Measurements from ENCODE around the gene NKX1-2.
"Not testable (repeated sequence)": the region's sequence is repeated elsewhere in the genome, so short reads cannot be mapped to it uniquely, and the experiment has no call there.

Gene NKX1-2

DNA sequence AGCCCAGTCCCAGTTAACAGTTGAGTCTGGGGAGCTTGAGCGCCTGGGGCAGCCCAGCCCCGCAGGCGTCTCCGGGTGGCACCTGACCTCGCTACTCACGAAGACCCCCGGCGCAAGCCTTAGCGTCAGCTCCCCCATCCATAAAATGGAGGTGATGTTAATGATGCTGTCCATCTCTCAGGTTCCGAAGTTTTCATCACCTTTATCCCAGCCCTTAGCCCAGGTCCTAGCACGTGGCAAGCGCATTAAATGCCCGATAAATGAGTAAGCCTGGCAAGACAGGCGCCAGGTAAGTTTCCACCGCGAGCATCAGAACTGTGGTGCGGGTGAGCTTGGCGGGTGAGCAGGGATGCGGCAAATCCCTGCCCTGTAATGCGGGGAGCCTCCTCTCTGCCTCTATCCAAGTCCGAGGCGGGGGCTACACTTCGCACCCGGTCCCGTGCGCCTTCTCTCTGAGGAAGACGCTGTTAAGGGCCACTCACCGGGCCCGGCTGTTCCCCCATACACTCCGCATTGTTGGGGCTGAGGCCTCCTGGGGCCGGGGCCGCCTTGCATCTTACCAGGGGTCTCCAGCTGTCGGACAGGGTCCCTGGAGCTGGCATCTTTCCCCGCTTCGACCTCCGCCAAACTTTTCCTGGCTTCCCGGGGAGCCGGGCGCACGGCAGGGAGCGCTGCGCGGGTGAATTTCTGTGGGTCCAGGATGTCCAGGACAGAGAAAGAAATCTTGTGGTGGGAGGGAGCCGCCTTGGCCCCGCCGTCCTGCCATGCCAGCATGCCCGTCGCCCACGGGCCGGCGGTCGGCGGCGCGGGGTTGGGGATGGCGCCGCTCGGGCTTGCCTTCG, 444 bp downstream of the NKX1-2 start:
- no peak for FAIRE-seq

DNA sequence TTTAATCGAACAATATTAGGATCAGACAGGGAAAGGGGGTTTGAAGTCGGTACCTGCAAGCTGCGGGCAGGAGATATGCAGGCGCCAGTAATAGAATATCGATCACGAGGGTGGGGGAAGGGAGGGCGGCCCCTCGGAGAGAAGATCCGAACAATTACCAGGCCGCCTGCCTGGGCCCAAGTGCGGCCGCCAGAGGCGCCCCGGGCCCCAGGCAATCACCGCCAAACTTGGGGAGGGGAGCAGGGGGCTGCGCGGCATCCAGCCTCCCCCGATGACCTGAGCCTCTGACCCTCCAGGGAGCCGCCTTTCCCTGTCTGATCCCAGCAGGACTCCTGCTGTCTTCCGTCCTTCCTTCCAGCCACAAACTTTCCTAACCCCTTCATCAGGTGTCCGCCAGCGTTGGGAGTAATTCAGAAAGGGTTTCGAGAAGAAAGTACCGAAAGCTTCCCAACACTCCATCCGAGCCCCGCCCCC, 1.1 kb downstream of the NKX1-2 start:
- no peak for FAIRE-seq

DNA sequence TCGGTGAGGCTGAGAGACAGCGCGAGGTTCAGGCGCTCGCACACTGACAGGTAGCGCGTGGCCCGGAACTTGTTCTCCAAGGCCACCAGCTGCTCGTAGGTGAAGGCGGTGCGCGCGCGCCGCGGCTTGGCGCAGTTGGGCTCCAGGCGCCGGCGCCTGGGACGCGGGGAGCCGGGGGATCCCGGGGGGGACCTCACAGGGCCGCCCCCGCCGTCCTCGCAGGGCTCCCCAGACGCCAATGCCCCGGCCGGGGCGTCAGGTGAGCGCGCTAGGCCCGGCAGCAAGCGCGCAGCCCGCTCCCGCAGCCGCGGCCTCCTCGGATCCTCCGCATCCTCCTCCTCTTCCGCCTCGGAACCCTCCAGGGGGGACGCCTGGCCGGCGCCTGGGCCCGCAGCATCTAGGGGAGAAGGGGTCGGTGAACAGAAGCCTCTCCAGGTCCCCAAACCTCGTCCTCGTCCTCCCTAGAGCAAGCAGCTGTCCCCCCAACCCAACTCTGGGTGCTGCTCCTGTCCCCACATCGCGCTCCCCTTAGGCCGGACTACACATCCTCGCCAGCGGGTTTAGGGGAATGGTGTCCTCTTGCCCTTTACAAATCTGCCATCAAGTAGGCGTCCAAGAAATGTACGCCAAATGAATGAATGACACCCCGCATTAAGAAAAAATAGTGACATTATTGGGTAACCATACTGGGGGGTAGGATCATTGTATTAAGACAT, 1.9 kb downstream of the NKX1-2 start:
- FAIRE-seq, result no peak

DNA sequence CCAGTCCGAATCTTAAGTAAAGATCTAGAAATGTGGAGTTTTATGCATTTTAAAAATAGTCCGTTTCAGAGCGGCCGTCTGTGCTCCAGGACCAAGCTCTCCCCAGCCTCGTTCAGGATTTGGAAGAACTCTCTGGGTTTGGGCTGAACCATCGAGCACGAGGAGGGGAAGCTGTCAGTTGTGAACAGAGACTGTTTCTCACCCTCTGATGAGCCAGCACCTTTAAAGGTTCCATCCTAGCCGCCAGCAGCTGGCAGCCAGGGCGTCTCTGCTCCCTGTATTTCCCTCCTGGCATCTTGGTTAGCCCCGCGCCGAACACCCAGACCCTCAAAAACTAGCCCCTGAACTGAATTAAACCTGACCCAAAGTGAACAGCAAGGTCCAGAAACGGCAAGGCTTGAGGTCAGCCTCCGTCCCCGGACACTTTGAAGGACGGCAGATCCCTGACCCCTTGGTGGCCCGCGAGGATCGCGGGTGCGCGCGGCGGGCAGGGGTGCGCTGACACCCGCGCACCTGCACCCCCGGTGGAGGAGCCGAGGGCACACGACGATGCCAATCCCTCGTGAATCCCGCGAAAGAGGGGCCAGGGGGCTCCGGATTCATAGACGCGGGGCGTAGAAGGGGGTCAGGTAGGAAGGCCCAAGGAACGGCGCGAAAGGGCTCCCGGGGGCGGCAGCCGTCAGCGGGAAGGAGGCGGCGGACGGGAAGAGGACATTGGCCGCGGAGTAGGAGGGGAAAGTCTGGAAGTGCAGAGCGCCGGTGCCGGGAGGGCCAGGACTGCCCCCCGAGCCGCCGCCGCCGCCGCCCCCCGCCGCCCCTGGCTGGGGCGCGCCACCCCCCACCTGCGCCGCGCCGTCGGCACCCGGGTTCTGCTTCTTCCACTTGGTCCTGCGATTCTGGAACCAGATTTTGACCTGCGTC, 2.7 kb downstream of the NKX1-2 start:
- FAIRE-seq, result no peak

DNA sequence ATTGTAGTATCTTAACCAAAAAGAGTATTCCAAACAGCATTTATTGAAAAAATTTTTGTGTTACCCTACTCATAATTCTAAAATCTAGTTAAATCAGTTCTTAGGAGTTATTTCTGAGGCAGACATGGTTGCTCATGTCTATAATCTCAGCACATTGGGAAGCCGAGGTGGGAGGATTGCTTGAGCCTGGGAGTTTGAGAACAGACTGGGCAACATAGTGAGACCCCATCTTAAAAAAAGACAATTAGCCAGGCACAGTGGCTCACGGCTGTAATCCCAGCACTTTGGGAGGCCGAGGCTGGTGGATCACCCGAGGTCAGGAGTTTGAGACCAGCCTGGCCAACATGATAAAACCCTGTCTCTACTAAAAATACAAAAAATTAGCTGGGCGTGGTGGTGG, 8.1 kb downstream of the NKX1-2 start:
- not testable (repeated sequence) for FAIRE-seq

DNA sequence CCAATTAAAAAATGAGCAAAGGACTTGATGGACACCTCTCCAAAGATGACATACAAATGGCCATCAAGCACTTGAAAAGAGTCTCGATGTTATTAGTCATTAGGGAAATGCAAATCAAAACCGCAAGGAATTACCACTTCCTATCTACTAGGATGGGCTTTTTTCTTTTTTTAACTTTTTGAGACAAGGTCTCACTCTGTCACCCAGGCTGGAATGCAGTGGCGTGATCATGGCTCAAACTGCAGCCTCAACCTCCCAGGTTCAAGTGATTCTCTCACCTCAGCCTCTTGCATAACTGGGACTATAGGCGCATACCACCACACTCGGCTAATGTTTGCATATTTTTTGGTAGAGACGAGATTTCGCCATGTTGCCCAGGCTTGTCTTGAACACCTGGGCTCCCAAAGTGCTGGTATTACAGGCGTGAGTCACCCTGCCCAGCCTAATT, 13.6 kb downstream of the NKX1-2 start:
- FAIRE-seq, result no peak

DNA sequence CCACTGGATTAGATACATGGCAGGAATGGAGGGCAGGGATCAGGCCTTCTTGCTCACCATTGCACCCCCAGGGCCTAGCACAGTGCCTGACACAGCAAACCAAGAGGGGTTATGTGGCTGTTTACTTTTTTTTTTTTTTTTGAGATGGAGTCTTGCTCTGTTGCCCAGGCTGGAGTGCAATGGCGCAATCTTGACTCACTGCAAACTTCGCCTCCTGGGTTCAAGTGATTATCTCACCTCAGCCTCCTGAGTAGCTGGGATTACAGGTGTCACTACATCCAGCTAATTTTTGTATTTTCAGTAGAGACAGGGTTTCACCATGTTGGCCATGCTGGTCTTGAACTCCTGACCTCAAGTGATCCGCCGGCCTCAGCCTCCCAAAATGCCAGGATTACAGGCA, 14.2 kb downstream of the NKX1-2 start:
- FAIRE-seq, result not testable (repeated sequence)

DNA sequence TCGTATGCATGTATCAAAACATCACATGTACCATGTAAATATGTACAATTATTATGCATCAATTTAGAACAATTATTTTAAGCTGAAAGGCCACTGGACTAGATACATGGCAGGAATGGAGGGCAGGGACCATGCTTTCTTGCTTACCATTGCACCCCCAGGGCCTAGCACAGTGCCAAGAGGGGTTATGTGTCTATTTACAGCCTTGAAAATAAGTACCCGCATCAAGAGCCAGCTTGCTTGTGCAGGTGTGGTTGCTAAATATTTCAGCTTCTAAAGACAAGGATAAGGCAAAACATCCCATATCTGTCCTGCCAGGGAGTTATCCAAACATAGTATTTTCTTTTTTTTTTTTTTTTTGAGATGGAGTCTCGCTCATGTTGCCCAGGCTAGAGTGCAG, 16.4 kb downstream of the NKX1-2 start:
- FAIRE-seq, result no peak

DNA sequence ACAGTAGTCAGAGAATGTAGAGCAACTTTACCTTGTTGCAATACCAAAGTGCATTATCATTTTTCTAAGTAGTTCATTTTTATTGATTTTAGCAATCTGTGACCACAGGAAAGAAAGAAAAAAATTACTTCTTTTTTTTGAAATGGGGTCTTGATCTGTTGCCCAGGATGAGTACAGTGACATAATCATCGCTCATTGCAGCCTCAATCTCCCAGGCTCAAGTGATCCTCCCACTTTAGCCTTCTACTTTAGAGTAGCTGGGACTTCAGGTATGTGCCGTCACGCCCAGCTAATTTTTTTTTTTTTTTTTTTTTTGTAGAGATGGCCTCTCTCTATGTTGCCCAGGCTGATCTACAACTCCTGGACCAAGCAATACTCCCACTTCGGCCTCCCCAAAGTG, 19.8 kb downstream of the NKX1-2 start:
- no peak for FAIRE-seq

DNA sequence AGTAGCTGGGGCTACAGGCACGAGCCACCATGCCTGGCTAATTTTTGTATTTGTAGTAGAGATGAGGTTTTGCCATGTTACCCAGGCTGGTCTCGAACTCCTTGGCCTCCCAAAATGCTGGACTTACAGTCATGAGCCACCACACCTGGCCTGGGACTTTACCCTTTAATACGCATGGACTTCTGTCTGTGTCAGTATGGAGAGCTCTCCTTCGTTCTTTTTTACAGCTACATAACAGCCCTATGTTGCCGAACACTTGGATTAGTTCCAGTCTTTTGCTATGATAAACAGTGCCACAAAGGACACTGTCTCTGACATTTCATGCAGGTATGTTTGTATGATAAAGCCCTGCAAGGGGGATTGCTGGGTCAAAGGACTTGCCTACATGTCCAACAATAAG, 20.3 kb downstream of the NKX1-2 start:
- no peak for FAIRE-seq

DNA sequence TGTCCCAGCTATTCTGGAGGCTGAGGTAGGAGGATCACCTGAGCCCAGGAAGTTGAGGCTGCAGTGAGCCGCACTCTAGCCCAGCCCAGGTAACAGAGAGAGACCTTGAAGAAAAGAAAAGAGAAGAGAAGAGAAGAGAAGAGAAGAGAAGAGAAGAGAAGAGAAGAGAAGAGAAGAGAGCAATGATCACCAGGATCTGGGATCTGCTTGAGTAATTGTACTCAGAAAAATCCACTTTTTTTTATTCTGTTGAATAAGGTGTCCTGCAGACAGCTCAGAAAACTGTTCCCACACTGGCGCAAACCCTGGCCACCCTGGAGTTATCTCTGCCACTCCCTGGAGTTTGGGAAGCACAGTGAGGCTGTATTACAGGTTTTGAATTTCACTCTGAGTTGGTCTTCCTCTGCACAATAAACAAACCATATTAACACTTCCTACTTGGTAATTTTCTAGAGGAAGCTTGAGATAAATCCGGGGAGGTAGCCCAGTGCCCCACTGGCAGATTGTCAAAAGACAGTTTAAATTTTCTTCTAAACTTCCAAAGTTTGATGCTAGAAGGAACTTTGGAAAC, 21.5 kb downstream of the NKX1-2 start:
- no peak for FAIRE-seq

DNA sequence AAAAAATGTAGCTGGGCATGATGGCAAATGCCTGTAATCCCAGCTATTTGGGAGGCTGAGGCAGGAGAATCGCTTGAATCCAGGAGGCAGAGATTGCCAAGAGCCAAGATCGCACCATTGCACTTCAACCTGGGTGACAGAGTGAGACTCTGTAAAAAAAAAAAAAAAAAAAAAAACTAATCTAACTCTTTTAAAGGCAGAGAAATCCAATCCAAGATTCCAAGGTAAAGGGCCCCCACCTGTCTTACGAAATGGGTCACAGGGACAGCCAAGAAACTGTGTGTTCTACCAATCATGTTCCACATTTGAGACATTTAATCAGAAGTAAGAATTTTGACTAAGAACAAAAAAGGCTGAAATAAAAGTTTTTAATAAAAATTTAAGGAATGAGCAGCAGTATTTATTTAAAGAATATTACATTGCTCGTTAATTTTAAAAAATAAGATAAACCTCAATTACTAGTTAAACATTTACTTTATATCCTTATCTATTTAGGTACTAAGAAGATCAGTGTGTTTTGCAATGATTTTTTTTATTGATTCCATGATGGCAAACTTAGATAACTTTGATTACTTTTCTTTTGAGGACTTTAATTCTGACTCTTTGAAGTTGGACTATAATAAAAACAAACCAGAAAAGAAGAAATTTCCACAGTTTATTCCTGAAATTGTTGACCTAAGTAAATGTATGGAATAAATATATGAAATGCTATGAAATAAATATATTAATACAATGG, 24.4 kb downstream of the NKX1-2 start:
- no peak for FAIRE-seq

DNA sequence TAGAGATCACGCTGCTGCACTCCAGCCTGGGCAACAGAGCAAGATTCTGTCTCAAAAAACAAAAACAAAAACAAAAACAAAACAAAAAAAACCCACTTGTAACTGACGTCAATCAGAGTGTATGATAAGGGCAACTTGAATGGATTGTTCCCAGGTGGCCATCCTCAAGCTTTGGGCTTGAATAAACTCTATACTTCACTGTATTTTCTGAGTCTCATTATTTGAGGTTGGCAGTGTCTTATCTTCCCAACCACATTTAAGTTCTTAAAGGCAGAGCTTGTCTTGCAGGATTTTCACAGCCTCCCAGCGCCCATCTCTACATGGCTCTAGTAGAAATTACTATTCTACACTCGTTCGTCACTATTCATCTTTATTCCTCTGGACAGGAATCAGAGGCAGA, 26.0 kb downstream of the NKX1-2 start:
- FAIRE-seq, result no peak

DNA sequence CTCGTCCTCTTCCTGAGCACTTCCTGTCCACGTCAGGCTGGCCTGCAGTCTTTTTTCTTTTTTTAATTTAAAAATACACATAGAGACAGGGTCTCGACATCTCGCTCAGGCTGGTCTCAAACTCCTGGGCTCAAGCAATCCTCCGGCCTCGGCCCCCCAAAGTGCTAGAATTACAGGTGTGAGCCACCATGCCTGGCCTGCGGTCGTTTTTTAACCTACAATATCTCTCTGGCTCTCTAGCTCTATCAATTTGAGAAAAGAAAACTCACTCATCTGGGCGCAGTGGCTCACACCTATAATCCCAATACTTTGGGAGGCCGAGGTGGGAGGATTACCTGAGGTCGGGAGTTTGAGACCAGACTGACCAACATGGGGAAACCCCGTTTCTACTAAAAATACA, 27.1 kb downstream of the NKX1-2 start:
- no peak for FAIRE-seq

DNA sequence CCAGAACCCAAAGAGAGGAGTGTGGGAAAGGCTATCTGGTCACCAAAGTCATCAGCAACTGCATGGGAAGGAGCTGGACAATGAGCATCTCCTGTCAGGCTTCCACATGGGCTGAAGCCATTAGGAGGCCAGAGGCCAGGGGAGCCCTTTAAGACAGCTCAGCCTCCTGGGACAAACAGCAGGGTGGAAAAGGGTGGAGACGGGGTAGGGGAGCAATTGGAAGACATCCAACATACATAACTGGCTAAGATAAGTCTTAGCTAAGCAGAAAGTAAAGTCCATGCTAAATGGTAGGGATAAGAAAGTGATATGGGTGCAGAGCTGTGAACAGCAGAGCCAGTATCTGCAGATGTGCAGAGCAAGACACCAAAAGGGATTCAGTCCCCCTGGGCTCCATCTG, 29.6 kb downstream of the NKX1-2 start:
- no peak for FAIRE-seq

DNA sequence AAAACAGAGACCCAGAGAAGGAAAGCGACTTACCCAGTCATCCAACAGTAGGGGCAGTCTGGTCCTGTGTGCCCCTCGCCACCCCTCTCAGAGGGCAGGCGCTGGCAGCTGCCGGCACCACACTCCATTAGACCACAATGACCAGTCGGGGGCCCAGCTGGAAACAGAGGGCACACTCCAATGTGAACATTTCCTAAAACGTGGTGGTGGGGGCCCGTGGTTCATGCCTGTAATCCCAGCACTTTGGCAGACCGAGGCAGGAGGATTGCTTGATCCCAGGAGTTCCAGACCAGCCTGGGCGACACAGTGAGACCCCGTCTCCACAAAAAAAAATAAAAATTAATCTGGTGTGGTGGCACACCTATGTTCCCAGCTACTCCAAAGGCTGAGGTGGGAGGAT, 30.2 kb downstream of the NKX1-2 start:
- no peak for FAIRE-seq

DNA sequence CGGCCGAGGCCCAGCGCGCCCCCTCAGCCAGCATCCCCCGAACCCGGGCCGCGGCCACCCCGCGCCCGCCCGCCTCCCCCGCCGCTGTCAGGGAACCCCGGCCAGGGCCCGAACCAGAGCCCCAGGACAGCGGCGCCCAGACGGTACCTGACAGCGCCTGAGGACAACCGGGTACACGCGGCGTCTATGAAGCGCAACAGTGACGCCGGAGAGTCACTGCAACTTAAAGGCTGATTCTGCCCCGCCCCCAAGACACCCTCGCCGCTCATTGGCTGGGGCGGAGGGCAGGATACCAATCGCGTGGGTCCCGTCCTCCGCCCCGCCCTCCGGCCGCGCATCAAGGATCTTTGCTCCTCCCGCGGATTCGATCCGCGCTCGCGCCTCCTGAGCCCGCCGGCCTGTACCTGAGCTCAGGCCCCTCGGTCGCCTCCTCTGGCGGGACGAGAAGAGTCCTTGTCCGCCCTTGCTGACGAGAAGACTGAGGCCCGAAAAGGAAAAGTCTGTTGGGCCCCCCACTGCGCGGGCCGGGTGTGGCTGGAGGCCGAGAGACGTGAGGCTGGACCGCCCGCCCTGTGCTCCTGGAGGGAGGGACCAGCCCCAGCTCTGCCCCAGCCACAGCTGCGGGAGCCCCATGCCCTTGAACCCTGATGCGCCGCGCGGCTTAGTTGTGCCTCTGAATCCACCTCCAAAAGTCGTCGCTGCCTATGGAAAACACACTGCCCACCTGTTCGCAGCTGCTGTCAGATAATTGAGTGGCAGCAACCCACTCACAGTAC, 30.9 kb downstream of the NKX1-2 start, which contains the start of gene OAT:
Gene OAT (minus strand): TSS at position 198 of the 776 bp plus-strand sequence. CDS start 6,752 bp downstream, outside the sequence.
- FAIRE-seq, result no peak

DNA sequence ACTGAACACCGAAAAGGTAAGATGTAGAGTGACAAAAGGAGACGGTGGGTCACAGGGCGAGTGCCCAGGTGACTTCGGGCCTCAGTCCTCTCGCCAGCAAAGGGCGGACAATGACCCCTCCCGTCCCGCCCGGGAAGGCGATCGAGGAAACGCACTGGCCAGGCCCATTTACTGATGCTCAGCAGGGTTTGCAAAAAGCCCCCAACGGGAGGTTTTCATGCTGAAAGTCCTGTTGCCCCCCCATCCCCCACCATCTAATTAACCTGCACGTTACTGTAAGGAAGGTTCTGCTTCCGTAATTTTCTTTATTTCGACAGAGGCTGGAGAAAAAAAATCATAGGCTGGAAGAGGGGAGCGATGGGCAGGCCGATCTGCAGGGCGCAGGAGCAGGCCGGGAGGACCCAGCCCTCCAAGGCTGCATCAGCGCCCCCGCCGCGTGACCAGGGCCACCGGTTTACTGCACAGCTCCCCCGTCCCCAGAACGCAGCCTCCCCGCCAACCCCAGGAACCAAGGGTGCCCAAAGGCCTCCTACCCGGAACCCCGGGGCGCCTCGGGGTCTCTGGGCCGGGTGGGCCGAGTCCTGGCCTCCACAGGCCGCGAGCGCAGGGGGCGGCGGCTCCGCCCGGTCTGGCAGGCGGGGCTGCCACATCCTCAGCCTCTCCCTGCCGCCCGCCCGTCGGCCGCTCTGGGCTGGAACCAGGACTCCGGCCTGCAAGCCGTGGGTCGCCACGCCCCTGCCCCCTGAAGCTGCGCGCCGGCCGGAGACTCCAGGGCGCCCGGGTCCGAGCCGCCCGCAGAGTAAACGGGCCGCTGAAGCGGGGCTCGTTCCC, 31.7 kb downstream of the NKX1-2 start:
- no peak for FAIRE-seq

DNA sequence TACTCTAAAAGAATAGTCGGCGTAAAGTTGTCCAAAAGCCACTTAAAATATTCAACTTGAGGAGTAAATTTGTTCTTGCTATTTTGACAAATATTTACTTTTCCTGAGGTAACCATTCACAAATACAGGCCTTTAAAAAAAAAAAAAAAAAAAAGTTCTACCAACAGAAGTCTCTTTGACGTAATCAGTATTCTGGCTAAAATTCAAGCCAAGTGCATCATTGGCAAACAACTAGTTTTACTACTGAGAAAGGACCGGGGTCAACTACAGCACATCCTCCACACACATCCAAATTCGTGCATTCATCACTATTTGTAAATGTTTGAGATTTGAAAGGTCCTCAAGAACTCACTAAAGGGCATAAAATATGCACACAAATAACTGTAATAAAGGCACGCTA, 33.1 kb downstream of the NKX1-2 start:
- no peak for FAIRE-seq

DNA sequence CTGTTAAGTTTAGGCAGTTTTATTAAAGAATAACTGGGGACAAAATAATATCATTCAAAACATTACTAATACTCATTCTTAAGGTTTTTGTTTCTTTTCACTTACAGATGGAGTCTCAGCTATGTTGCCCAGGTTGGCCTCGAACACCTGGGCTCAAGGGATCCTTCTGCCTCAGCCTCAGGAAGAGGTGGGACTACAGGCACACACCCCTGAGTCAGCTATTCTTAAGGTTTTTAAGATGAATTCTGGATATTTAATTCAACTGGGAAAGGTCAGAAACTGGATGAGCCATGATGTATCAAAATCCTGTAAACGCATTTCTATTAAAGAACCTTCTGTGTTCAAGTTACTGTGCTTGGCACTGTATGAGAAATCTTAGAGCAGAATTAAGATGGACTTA, 34.6 kb downstream of the NKX1-2 start:
- no peak for FAIRE-seq

Data from colon (tissue), 2 donors.